Placental pericyte (primary cell): ENCODE measurements around the gene CDH19. TPM values are rescaled to one million over a fixed set of nuclear protein-coding genes. Genes with fewer than 3 reads are reported as not detected.

Experiments used
- total RNA-seq: library from RNA; depleted of rRNA; stranded (reverse); fragments of >200 nt; gene quantifications from 2 replicates; pipeline ENCODE4 v1.2.3, GENCODE V29; 2012

The CDH19 gene
- total RNA-seq = not detected in 2 replicates

GRCh38 chr18:66603941-66604627, at the start of gene CDH19:
Gene CDH19 (minus strand): TSS chr18:66604090. CDS start chr18:66572204, 31,886 bp downstream.

